ENCODE measurements around the gene KBTBD6. TPM values are rescaled to one million over a fixed set of nuclear protein-coding genes. Genes with fewer than 3 reads are reported as not detected.

The KBTBD6 gene
- total and polyA plus RNA-seq, 2 of the 13 experiments (the other 11 are each of a cell fraction or from before 2014, with no cell fraction given) = 4.4 to 12.0 TPM

DNA sequence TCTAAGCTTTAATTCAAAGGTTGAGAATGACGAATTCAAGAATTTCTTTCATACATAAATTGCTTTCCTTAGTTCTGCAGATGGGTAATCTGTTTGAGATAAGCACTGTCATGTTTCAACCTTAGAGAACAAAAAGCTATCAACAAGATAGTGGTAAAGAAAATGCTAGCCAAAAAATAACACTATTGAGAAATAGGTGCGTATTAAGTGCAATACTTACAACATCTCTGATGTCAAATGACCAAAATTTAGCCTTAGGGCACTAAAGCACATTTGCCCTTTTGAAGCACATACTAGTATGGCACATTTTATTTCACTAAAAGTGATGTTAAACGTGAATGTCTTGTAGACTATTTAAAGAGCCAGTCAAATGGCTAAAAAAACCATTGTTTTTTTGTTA, 4.9 kb downstream of the KBTBD6 start (continued):
- TF ChIP-seq, protein P1, sequence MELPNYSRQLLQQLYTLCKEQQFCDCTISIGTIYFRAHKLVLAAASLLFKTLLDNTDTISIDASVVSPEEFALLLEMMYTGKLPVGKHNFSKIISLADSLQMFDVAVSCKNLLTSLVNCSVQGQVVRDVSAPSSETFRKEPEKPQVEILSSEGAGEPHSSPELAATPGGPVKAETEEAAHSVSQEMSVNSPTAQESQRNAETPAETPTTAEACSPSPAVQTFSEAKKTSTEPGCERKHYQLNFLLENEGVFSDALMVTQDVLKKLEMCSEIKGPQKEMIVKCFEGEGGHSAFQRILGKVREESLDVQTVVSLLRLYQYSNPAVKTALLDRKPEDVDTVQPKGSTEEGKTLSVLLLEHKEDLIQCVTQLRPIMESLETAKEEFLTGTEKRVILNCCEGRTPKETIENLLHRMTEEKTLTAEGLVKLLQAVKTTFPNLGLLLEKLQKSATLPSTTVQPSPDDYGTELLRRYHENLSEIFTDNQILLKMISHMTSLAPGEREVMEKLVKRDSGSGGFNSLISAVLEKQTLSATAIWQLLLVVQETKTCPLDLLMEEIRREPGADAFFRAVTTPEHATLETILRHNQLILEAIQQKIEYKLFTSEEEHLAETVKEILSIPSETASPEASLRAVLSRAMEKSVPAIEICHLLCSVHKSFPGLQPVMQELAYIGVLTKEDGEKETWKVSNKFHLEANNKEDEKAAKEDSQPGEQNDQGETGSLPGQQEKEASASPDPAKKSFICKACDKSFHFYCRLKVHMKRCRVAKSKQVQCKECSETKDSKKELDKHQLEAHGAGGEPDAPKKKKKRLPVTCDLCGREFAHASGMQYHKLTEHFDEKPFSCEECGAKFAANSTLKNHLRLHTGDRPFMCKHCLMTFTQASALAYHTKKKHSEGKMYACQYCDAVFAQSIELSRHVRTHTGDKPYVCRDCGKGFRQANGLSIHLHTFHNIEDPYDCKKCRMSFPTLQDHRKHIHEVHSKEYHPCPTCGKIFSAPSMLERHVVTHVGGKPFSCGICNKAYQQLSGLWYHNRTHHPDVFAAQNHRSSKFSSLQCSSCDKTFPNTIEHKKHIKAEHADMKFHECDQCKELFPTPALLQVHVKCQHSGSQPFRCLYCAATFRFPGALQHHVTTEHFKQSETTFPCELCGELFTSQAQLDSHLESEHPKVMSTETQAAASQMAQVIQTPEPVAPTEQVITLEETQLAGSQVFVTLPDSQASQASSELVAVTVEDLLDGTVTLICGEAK (IDR thresholded peaks at IDR 0.05) = no peak
- TF ChIP-seq, protein P1 (CRISPR knock-in tag; IDR thresholded peaks at IDR 0.05) = no peak
- TF ChIP-seq MIER2 (CRISPR knock-in tag; IDR thresholded peaks at IDR 0.05) = no peak
- TF ChIP-seq, protein P2, sequence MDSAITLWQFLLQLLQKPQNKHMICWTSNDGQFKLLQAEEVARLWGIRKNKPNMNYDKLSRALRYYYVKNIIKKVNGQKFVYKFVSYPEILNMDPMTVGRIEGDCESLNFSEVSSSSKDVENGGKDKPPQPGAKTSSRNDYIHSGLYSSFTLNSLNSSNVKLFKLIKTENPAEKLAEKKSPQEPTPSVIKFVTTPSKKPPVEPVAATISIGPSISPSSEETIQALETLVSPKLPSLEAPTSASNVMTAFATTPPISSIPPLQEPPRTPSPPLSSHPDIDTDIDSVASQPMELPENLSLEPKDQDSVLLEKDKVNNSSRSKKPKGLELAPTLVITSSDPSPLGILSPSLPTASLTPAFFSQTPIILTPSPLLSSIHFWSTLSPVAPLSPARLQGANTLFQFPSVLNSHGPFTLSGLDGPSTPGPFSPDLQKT (CRISPR knock-in tag; IDR thresholded peaks at IDR 0.05; ENCODE audit: borderline replicate concordance) = no peak
- no peak for TF ChIP-seq ZNF790 (CRISPR knock-in tag; IDR thresholded peaks at IDR 0.05; ENCODE audit: borderline replicate concordance)
- no peak for TF ChIP-seq BRCA1 (CRISPR knock-in tag; IDR thresholded peaks at IDR 0.05)
- no peak for TF ChIP-seq AGO1 (IDR thresholded peaks at IDR 0.05; ENCODE audit: low read depth, low read length, poor library complexity, severe bottlenecking)

Data from HepG2 (cell line).